Psoas muscle (tissue), 8 donors: ENCODE measurements around the gene NCAM1. TPM values are rescaled to one million over a fixed set of nuclear protein-coding genes. Genes with fewer than 3 reads are reported as not detected.
A peak's percentile ranks its signal among the peaks of the same experiment; 100 is the strongest.

Source experiments
- ATAC-seq, 4 donors: fragments of 200-7000 bp; cut with Tn5 transposase; one replicate each; pipeline ENCODE4 v1.9.1; 2020; ENCODE audit warnings: moderate library complexity in 3 of 4, mild to moderate bottlenecking in 2 of 4
- DNase-seq, 2 donors: peaks; one replicate each; pipeline ENCODE4 v3.0.0-alpha.2; 2020
- H3K27ac ChIP-seq: fragments of 200-600 bp; one replicate; pipeline ENCODE4 v1.8.0; 2022
- H3K27me3 ChIP-seq, 3 donors: fragments of 200-600 bp in 1 of 3; one replicate each; pipeline versions ENCODE4 v1.6.1 to v1.8.0; 2013 to 2022; ENCODE audit warnings: low read length in 2 of 3, mild to moderate bottlenecking in 2 of 3, moderate library complexity in 1 of 3; ENCODE audit not compliant: insufficient read depth in 3 of 3
- H3K36me3 ChIP-seq, 2 donors: fragments of 200-600 bp in 1 of 2; one replicate each; pipeline versions ENCODE4 v1.6.1 to v1.8.0; 2013 to 2022; ENCODE audit warnings: low read depth in 1 of 2, mild to moderate bottlenecking in 1 of 2, moderate library complexity in 1 of 2; ENCODE audit not compliant: insufficient read depth in 1 of 2
- H3K4me1 ChIP-seq: fragments of 200-600 bp; one replicate; pipeline ENCODE4 v1.8.0; 2022
- H3K4me3 ChIP-seq: fragments of 200-600 bp; one replicate; pipeline ENCODE4 v1.8.0; 2022; ENCODE audit warnings: mild to moderate bottlenecking
- H3K9me3 ChIP-seq: fragments of 200-600 bp; one replicate; pipeline ENCODE4 v1.8.0; 2022
- CTCF ChIP-seq: fragments of 200-600 bp; IDR thresholded peaks from one replicate; pipeline ENCODE4 v1.8.0; 2022; ENCODE audit warnings: antibody characterized with exemption
- WGBS, 3 donors: extraction: QIAGEN DNeasy Blood & Tissue Kit; methylation state at CpG; one replicate each; pipeline versions ENCODE4 v1.1.6 to v1.1.7; 2013; 5-methylcytosine and 5-hydroxymethylcytosine counted together
- intact Hi-C, 2 donors: fragments of 100-400 bp; cut with DNase I; formaldehyde crosslinking; loops; one replicate each; pipeline versions ENCODE4 v1.11.0 to v1.14.2; 2022
- polyA plus RNA-seq, 3 donors: library from polyadenylated mRNA; stranded (reverse); fragments of 200-250 nt; gene quantifications; one replicate each; pipeline ENCODE4 v1.2.3, GENCODE V29; 2013
- total RNA-seq, 4 donors: library from RNA; stranded (reverse); fragmentation: NEBNext Ultra II Directional in 2 of 4; extraction: Animal tissue kit (Norgen Biotek cat#: 25700) in 2 of 4; gene quantifications; one replicate each; pipeline versions ENCODE4 v1.2.1 to v1.2.4, GENCODE V29; 2021 to 2023
- donor health status: healthy with polysubstance abuse.
- donor health status: DM: no; HTN: no; CAD: no; lungs with moderate emphysema.
- donor health status: Bipolar disorder and iron deficiency.
- donor health status: healthy.
- donor health status: DM: yes; HTN: yes; CAD: no.
- donor health status: DM: no; HTN: no; CAD: no.
- donor health status: DM: no; HTN: no; CAD: no.
- donor health status: DM: yes; HTN: yes; CAD: no.

The NCAM1 gene
- total and polyA plus RNA-seq, 7 donors, result 1.3 to 50.3 (median 3.0) TPM

GRCh38 chr11:112942966-112943643 lies 18.1 kb upstream of the NCAM1 start:
- no peak overlapping the region for H3K4me3 ChIP-seq
- ATAC-seq (peak in 3 of 4 donors; percentile 49 to 76 (median 73)), DNase-seq (no peak)
- intact Hi-C loops, result no loop called here
- H3K27me3 ChIP-seq, result no peaks in the 10 kb centered on the region
- WGBS, 3 donors, result 35 to 60% (median 48%) methylated on average over 7 of the region's 7 CpGs
- TF ChIP-seq CTCF, result no peak
- no peak overlapping the region for H3K27ac ChIP-seq
- no peaks in the 10 kb centered on the region for H3K9me3 ChIP-seq
- no peaks in the 10 kb centered on the region for H3K36me3 ChIP-seq
- no peaks in the 10 kb centered on the region for H3K4me1 ChIP-seq

DNA sequence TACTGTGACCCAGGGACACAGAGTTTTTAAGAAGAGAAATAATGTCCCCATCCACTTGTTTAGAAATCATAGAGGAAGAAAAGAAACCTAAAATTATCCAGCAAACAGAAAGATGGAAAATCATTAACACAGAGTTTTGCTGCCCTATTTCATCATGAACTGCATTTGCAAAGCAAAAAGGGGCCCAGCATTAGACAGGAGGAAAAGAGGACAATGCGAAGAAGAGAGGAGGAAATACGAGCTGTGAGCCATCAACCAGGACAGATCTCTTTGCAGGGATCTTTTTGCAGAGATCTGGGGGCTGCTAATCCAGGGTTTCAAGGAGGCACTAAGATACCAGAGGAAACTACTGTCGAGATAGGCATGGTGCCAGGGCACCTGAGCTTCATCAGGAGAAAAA lies 14.4 kb upstream of the NCAM1 start:
- ATAC-seq, result no peak
- Histone ChIP-seq H3K4me3 (no peak overlapping the region), H3K27ac (no peak overlapping the region), H3K27me3 (no peaks in the 10 kb centered on the region), H3K9me3 (no peaks in the 10 kb centered on the region), H3K4me1 (no peaks in the 10 kb centered on the region), H3K36me3 (no peaks in the 10 kb centered on the region)
- TF ChIP-seq CTCF, result no peak
- DNase-seq, result no peak
- WGBS, 3 donors, result 71 to 81% (median 74%) methylated on average over 3 of the region's 3 CpGs
- intact Hi-C loops, result no loop called here

GRCh38 chr11:112949781-112950575 lies 11.2 kb upstream of the NCAM1 start:
- WGBS, 3 donors, result 64 to 68% (median 68%) methylated on average over 6 of the region's 6 CpGs
- Histone ChIP-seq H3K27me3 (peaks cover 0 to 23% (median 0%) of the 10 kb centered on the region in 3 donors), H3K4me3 (no peak overlapping the region), H3K9me3 (no peaks in the 10 kb centered on the region), H3K36me3 (no peaks in the 10 kb centered on the region), H3K4me1 (no peaks in the 10 kb centered on the region), H3K27ac (no peak overlapping the region)
- TF ChIP-seq CTCF, result no peak
- DNase-seq (no peak), ATAC-seq (no peak)
- intact Hi-C loops, result no loop called here

- no peak overlapping the region for H3K4me3 ChIP-seq
- H3K27ac ChIP-seq, result no peak overlapping the region
- H3K27me3 ChIP-seq, result peaks cover 0 to 67% (median 16%) of the 10 kb centered on the region in 3 donors
- no peak for TF ChIP-seq CTCF
- no peaks in the 10 kb centered on the region for H3K9me3 ChIP-seq
- ATAC-seq, result peak in 2 of 4 donors; percentile 38 to 61
- 29 to 38% (median 35%) methylated on average over 4 of the region's 4 CpGs for WGBS, 3 donors
- H3K36me3 ChIP-seq, result no peaks in the 10 kb centered on the region
- H3K4me1 ChIP-seq, result no peaks in the 10 kb centered on the region
- DNase-seq, result no peak
- intact Hi-C loops, result no loop called here
Measured at GRCh38 chr11:112958670-112959069, 2.5 kb upstream of the NCAM1 start.
